M059J (cell line): Measurements from ENCODE around the gene TMEM123. TPM values are rescaled to one million over a fixed set of nuclear protein-coding genes. Genes with fewer than 3 reads are reported as not detected.

Experiments
- DNase-seq: peaks from one replicate; pipeline ENCODE4 v3.0.0-alpha.2; 2012; ENCODE audit warnings: low read depth
- total RNA-seq: library from RNA; depleted of rRNA; stranded (reverse); fragments of >200 nt; shearing (Covaris generic); gene quantifications from 2 replicates; pipeline ENCODE4 v1.2.3, GENCODE V29; 2014

Gene TMEM123
- total RNA-seq, 1 experiment from 2014 or later, result 258 TPM

GRCh38 chr11:102472127-102472526 lies 19.6 kb upstream of the TMEM123 start:
- DNase-seq, result no peak

GRCh38 chr11:102471474-102471873 lies 18.9 kb upstream of the TMEM123 start:
- no peak for DNase-seq

- DNase-seq, result no peak
Measured at GRCh38 chr11:102470251-102470650, 17.7 kb upstream of the TMEM123 start.

- DNase-seq, result peak; percentile 72
Measured at GRCh38 chr11:102469196-102469821, 16.7 kb upstream of the TMEM123 start.

- no peak for DNase-seq
Measured at GRCh38 chr11:102468616-102469195, 16.1 kb upstream of the TMEM123 start.

GRCh38 chr11:102467853-102468580 lies 15.5 kb upstream of the TMEM123 start:
- no peak for DNase-seq

- no peak for DNase-seq
Measured at GRCh38 chr11:102467080-102467708, 14.6 kb upstream of the TMEM123 start.

- no peak for DNase-seq
Measured at GRCh38 chr11:102465696-102466095, 13.1 kb upstream of the TMEM123 start.

GRCh38 chr11:102464859-102465500 lies 12.4 kb upstream of the TMEM123 start:
- no peak for DNase-seq

- DNase-seq, result no peak
Measured at GRCh38 chr11:102464037-102464436, 11.5 kb upstream of the TMEM123 start.

GRCh38 chr11:102462610-102463009 lies 10.0 kb upstream of the TMEM123 start:
- no peak for DNase-seq

- no peak for DNase-seq
Measured at GRCh38 chr11:102459393-102459792, 6.8 kb upstream of the TMEM123 start.

GRCh38 chr11:102458548-102458947 lies 6.0 kb upstream of the TMEM123 start:
- DNase-seq, result no peak

GRCh38 chr11:102457865-102458264 lies 5.3 kb upstream of the TMEM123 start:
- peak; percentile 26 for DNase-seq

- DNase-seq, result no peak
Measured at GRCh38 chr11:102457056-102457677, 4.6 kb upstream of the TMEM123 start.

- DNase-seq, result no peak
Measured at GRCh38 chr11:102456381-102456780, 3.8 kb upstream of the TMEM123 start.

GRCh38 chr11:102453921-102454320 lies 1.4 kb upstream of the TMEM123 start:
- DNase-seq, result no peak

GRCh38 chr11:102453302-102453695 lies 734 bp upstream of the TMEM123 start:
- DNase-seq, result no peak

GRCh38 chr11:102451681-102452460 lies 694 bp downstream of the TMEM123 start:
- DNase-seq, result peak; percentile 69

- no peak for DNase-seq
Measured at GRCh38 chr11:102451041-102451680, 1.4 kb downstream of the TMEM123 start.
